ENCODE data around the gene GPR137B.

The GPR137B gene

DNA sequence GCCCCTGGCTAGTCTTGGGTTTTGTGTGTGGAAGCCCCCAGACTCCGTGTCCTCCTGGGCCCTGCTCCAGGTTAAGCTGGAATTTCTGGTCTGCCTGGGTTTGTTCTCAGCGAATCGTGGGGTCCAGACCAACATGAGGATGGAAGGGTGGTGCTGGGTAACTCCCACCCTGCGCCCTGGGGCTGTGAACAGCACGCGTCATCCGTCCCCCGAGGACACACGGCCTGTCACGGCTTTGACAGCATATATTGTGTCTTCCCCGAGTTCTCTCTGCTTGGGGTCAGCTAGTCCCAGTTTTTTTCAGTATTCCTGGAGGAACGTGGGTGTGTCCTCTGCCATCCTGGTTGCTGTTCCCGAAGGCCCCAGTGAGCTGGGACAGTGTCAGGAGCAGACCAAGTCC, 11.8 kb downstream of the GPR137B start:
- Histone ChIP-seq H3K36me3 (ENCODE audit: control insufficient read depth, low read length) (no peaks in the 10 kb centered on the region), H3K9me3 (ENCODE audit: control insufficient read depth, insufficient read depth, low read length) (no peaks in the 10 kb centered on the region), H4K20me1 (ENCODE audit: control insufficient read depth, insufficient read depth, low read depth, low read length) (peaks cover 10% of the 10 kb centered on the region; the same call in 1 of the 2 replicates), H3K4me1 (ENCODE audit: control insufficient read depth, low read length) (peaks cover 51% of the 10 kb centered on the region), H3F3A (ENCODE audit: control insufficient read depth, insufficient read depth) (peaks cover 10% of the 10 kb centered on the region), H3K27ac (ENCODE audit: low read depth, low read length) (no peak overlapping the region), H3K79me2 (ENCODE audit: control insufficient read depth, low read length) (peaks cover 19% of the 10 kb centered on the region), H3K4me3 (ENCODE audit: low read length) (no peak overlapping the region), H3K9me2 (replicated peaks; ENCODE audit: control insufficient read depth, low read length) (no peaks in the 10 kb centered on the region), H3K27me3 (ENCODE audit: control insufficient read depth, low read length) (no peaks in the 10 kb centered on the region), H3K4me2 (ENCODE audit: low read length) (no peak overlapping the region)
- no peak for TF ChIP-seq CTCF (IDR thresholded peaks at IDR 0.05; ENCODE audit: low read depth, low read length, poor library complexity, severe bottlenecking)
- TF ChIP-seq EZH2phosphoT487 (IDR thresholded peaks at IDR 0.05; ENCODE audit: borderline replicate concordance, low read length), result no peak

DNA sequence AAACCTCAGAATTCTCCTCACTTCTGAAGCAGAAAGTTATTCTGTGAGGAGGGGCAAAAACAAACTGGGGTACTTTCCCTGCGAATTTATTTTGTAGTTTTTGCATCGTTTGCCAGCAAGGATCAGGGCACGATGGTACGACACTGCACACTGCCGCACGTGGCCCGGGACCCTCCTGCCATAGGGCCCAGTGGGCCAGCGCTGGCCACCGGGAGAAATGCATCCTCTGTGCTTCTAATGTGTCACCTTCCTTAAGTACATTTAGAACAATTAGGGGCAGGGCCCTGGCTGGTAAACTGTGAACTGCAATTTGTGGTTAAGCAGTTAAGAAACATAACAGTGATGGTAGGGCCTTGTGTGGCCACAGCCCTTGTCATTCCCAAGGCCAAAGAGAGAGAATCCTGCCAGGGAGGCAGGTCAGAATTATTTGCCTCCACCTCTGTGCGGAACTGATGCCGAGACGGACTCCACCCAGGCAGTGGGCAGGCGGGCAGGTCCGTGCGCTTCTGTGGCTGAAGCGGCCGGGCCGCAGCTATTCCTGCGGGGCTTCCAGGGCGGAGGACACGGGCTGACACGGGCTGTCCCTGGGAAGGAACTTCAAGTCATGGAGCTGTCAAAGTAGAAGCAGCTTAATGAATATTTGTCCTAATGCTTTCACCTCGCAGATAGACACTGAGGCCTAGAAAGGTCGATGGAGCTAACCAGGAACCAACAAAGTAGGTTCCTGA, 12.5 kb downstream of the GPR137B start:
- Histone ChIP-seq H3K4me2 (ENCODE audit: low read length) (no peak overlapping the region), H3K79me2 (ENCODE audit: control insufficient read depth, low read length) (peaks cover 16% of the 10 kb centered on the region), H3K4me1 (ENCODE audit: control insufficient read depth, low read length) (peaks cover 57% of the 10 kb centered on the region), H4K20me1 (ENCODE audit: control insufficient read depth, insufficient read depth, low read depth, low read length) (peaks cover 10% of the 10 kb centered on the region; the same call in 1 of the 2 replicates), H3K27me3 (ENCODE audit: control insufficient read depth, low read length) (no peaks in the 10 kb centered on the region), H3K9me2 (replicated peaks; ENCODE audit: control insufficient read depth, low read length) (no peaks in the 10 kb centered on the region), H3K27ac (ENCODE audit: low read depth, low read length) (no peak overlapping the region), H3K36me3 (ENCODE audit: control insufficient read depth, low read length) (no peaks in the 10 kb centered on the region), H3F3A (ENCODE audit: control insufficient read depth, insufficient read depth) (peaks cover 10% of the 10 kb centered on the region), H3K9me3 (ENCODE audit: control insufficient read depth, insufficient read depth, low read length) (no peaks in the 10 kb centered on the region), H3K4me3 (ENCODE audit: low read length) (no peak overlapping the region)
- no peak for TF ChIP-seq CTCF (IDR thresholded peaks at IDR 0.05; ENCODE audit: low read depth, low read length, poor library complexity, severe bottlenecking)
- TF ChIP-seq EZH2phosphoT487 (IDR thresholded peaks at IDR 0.05; ENCODE audit: borderline replicate concordance, low read length), result no peak

DNA sequence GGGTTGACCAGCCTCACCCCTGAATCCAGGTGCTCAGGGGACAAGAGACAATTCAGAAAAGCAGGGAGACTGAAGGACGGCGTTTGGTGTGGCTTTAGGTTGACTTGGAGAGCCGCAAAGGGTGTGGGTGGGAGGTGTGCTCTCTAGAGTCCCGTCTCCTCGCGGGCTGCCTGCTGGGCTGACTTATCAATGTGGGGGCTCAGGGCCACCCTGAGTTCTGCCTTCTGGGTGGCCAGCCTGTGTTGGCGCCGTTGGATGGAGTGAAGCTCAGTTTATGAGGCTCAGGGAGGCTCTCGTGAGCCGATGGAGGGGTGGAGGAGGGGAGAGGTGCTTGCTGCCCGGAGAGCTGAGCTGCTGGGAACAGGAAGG, 13.0 kb downstream of the GPR137B start:
- peaks cover 10% of the 10 kb centered on the region for H3F3A ChIP-seq (ENCODE audit: control insufficient read depth, insufficient read depth)
- peaks cover 57% of the 10 kb centered on the region for H3K4me1 ChIP-seq (ENCODE audit: control insufficient read depth, low read length)
- no peaks in the 10 kb centered on the region for H3K9me2 ChIP-seq (replicated peaks; ENCODE audit: control insufficient read depth, low read length)
- H3K79me2 ChIP-seq (ENCODE audit: control insufficient read depth, low read length), result peaks cover 11% of the 10 kb centered on the region
- TF ChIP-seq CTCF (IDR thresholded peaks at IDR 0.05; ENCODE audit: low read depth, low read length, poor library complexity, severe bottlenecking) (no peak), EZH2phosphoT487 (IDR thresholded peaks at IDR 0.05; ENCODE audit: borderline replicate concordance, low read length) (no peak)
- H3K36me3 ChIP-seq (ENCODE audit: control insufficient read depth, low read length), result no peaks in the 10 kb centered on the region
- H3K4me3 ChIP-seq (ENCODE audit: low read length), result no peak overlapping the region
- H3K27me3 ChIP-seq (ENCODE audit: control insufficient read depth, low read length), result no peaks in the 10 kb centered on the region
- peaks cover 10% of the 10 kb centered on the region; the same call in 1 of the 2 replicates for H4K20me1 ChIP-seq (ENCODE audit: control insufficient read depth, insufficient read depth, low read depth, low read length)
- H3K27ac ChIP-seq (ENCODE audit: low read depth, low read length), result no peak overlapping the region
- H3K9me3 ChIP-seq (ENCODE audit: control insufficient read depth, insufficient read depth, low read length), result no peaks in the 10 kb centered on the region
- H3K4me2 ChIP-seq (ENCODE audit: low read length), result no peak overlapping the region
